ENCODE measurements around the gene TLCD2. TPM values are rescaled to one million over a fixed set of nuclear protein-coding genes. Genes with fewer than 3 reads are reported as not detected.

TLCD2 gene
- total and polyA plus RNA-seq, 9 of the 15 experiments (the other 6 are each of a cell fraction or from before 2014, with no cell fraction given): 0.10 to 0.89 (median 0.58) TPM

GRCh38 chr17:1759529-1759928 is 49.4 kb upstream of the TLCD2 start:
- no peaks in the 10 kb centered on the region for H3K27me3 ChIP-seq (ENCODE audit: control insufficient read depth in 2 of 2, insufficient read depth in 2 of 2, low read length in 2 of 2)
- intact Hi-C loops (cut with micrococcal nuclease) (no loop called here), in situ Hi-C loops (cut with MboI) (no loop called here)
- WGBS (ENCODE audit: insufficient coverage, low coverage, missing lambda C conversion rate): 42% methylated on average over 3 of the region's 5 CpGs
- H2AFZ ChIP-seq (ENCODE audit: low read depth, low read length): no peak overlapping the region
- no peaks in the 10 kb centered on the region for H3K9me1 ChIP-seq (ENCODE audit: control insufficient read depth, insufficient read depth, low read length)
- ATAC-seq: no peak
- no peak overlapping the region for H3K4me3 ChIP-seq
- no peak for FAIRE-seq
- BruUV-seq (replicated peaks): no TSS peak
- peaks cover 29 to 52% of the 10 kb centered on the region in 2 experiments; a peak in 4 of 5 replicates for H3K4me1 ChIP-seq (replicated peaks in 1 of 2; ENCODE audit: control insufficient read depth in 2 of 2, insufficient read depth in 2 of 2, low read length in 2 of 2)
- no peak for TF ChIP-seq LEF1 (IDR thresholded peaks at IDR 0.05)
- no peak for TF ChIP-seq TBL1XR1 (IDR thresholded peaks at IDR 0.05; ENCODE audit: low read length in 2 of 2)
- TF ChIP-seq, protein P1, sequence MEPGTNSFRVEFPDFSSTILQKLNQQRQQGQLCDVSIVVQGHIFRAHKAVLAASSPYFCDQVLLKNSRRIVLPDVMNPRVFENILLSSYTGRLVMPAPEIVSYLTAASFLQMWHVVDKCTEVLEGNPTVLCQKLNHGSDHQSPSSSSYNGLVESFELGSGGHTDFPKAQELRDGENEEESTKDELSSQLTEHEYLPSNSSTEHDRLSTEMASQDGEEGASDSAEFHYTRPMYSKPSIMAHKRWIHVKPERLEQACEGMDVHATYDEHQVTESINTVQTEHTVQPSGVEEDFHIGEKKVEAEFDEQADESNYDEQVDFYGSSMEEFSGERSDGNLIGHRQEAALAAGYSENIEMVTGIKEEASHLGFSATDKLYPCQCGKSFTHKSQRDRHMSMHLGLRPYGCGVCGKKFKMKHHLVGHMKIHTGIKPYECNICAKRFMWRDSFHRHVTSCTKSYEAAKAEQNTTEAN (CRISPR knock-in tag; IDR thresholded peaks at IDR 0.05): no peak
- TF ChIP-seq MCM5 (IDR thresholded peaks at IDR 0.05; ENCODE audit: low read depth): no peak
- no peak for TF ChIP-seq ATF4 (CRISPR knock-in tag; IDR thresholded peaks at IDR 0.05)
- TF ChIP-seq U2AF1 (optimal IDR thresholded peaks at IDR 0.05; ENCODE audit: low read depth, low read length): no peak
- no peak for TF ChIP-seq NFE2L1 (tag; IDR thresholded peaks at IDR 0.05; ENCODE audit: borderline replicate concordance, low read depth)
- no peak for TF ChIP-seq ZNF830 (CRISPR knock-in tag; IDR thresholded peaks at IDR 0.05)
- TF ChIP-seq ZBTB8A (IDR thresholded peaks at IDR 0.05; ENCODE audit: partially characterized antibody): no peak
- no peak for TF ChIP-seq ZZZ3 (IDR thresholded peaks at IDR 0.05)
- no peak for TF ChIP-seq CBX1 (IDR thresholded peaks at IDR 0.05; ENCODE audit: low read depth)
- no peak for TF ChIP-seq ZBTB9 (CRISPR knock-in tag; IDR thresholded peaks at IDR 0.05)
- TF ChIP-seq, protein P2, sequence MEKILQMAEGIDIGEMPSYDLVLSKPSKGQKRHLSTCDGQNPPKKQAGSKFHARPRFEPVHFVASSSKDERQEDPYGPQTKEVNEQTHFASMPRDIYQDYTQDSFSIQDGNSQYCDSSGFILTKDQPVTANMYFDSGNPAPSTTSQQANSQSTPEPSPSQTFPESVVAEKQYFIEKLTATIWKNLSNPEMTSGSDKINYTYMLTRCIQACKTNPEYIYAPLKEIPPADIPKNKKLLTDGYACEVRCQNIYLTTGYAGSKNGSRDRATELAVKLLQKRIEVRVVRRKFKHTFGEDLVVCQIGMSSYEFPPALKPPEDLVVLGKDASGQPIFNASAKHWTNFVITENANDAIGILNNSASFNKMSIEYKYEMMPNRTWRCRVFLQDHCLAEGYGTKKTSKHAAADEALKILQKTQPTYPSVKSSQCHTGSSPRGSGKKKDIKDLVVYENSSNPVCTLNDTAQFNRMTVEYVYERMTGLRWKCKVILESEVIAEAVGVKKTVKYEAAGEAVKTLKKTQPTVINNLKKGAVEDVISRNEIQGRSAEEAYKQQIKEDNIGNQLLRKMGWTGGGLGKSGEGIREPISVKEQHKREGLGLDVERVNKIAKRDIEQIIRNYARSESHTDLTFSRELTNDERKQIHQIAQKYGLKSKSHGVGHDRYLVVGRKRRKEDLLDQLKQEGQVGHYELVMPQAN (IDR thresholded peaks at IDR 0.05; ENCODE audit: borderline replicate concordance): no peak
- TF ChIP-seq POLR3G (IDR thresholded peaks at IDR 0.05; ENCODE audit: extremely low read depth, insufficient read length, insufficient replicate concordance): no peak
- no peak for TF ChIP-seq FOXM1 (IDR thresholded peaks at IDR 0.05; ENCODE audit: low read depth)
- TF ChIP-seq FOXM1 (CRISPR knock-in tag; IDR thresholded peaks at IDR 0.05; ENCODE audit: low read depth): no peak
- no peak for TF ChIP-seq SMARCE1 (IDR thresholded peaks at IDR 0.05)
- no peak overlapping the region for H3K9ac ChIP-seq (ENCODE audit: insufficient read depth in 1 of 2, low read depth in 2 of 2, low read length in 2 of 2)
- H4K20me1 ChIP-seq (replicated peaks; ENCODE audit: control insufficient read depth, insufficient read depth, low read length): no peaks in the 10 kb centered on the region
- H3K79me2 ChIP-seq (ENCODE audit: control insufficient read depth, insufficient read depth, low read length): peaks cover 21% of the 10 kb centered on the region
- H3K36me3 ChIP-seq (ENCODE audit: control insufficient read depth, insufficient read depth, low read length): no peaks in the 10 kb centered on the region
- DNase-seq (ENCODE audit: extremely low read depth in 1 of 4, low spot score in 3 of 4): no peak
- H3K4me2 ChIP-seq (ENCODE audit: insufficient read depth, low read length): no peak overlapping the region
- ChIA-PET POLR2A (no interaction called here), CTCF (ENCODE audit: low intra/inter-chr PET ratio) (no interaction called here)
- H3K27ac ChIP-seq (ENCODE audit: extremely low read depth, low read depth, low read length): no peak overlapping the region
- H3K9me3 ChIP-seq (replicated peaks; ENCODE audit: control insufficient read depth, insufficient read depth, low read depth, low read length): no peaks in the 10 kb centered on the region
